ENCODE data around the gene SIK1.
"Not testable (repeated sequence)": the region's sequence is repeated elsewhere in the genome, so short reads cannot be mapped to it uniquely, and the experiment has no call there.

- TF ChIP-seq, protein P1, sequence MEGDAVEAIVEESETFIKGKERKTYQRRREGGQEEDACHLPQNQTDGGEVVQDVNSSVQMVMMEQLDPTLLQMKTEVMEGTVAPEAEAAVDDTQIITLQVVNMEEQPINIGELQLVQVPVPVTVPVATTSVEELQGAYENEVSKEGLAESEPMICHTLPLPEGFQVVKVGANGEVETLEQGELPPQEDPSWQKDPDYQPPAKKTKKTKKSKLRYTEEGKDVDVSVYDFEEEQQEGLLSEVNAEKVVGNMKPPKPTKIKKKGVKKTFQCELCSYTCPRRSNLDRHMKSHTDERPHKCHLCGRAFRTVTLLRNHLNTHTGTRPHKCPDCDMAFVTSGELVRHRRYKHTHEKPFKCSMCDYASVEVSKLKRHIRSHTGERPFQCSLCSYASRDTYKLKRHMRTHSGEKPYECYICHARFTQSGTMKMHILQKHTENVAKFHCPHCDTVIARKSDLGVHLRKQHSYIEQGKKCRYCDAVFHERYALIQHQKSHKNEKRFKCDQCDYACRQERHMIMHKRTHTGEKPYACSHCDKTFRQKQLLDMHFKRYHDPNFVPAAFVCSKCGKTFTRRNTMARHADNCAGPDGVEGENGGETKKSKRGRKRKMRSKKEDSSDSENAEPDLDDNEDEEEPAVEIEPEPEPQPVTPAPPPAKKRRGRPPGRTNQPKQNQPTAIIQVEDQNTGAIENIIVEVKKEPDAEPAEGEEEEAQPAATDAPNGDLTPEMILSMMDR (IDR thresholded peaks at IDR 0.05): not testable (repeated sequence)
- not testable (repeated sequence) for TF ChIP-seq EZH2phosphoT487 (IDR thresholded peaks at IDR 0.05)
Measured at GRCh38 chr21:43379626-43380122, 47.3 kb downstream of the SIK1 start.

All from neural progenitor cell (in vitro differentiated cells).